NCI-H460 (cell line): ENCODE measurements around the gene SAMD11. TPM values are rescaled to one million over a fixed set of nuclear protein-coding genes. Genes with fewer than 3 reads are reported as not detected.

Source experiments
- DNase-seq: peaks from one replicate; pipeline ENCODE4 v3.0.0-alpha.2; 2016; ENCODE audit warnings: low read depth; ENCODE audit errors: extremely low read depth
- total RNA-seq: library from RNA; depleted of rRNA; stranded (reverse); fragments of >200 nt; shearing (Covaris generic); gene quantifications from 2 replicates; pipeline ENCODE4 v1.2.3, GENCODE V29; 2014

SAMD11 gene
- total RNA-seq, 1 experiment from 2014 or later = 1.4 TPM

GRCh38 chr1:929712-930632 is 6.2 kb downstream of the SAMD11 start:
- no peak for DNase-seq

GRCh38 chr1:930633-931138 is 7.0 kb downstream of the SAMD11 start:
- DNase-seq = no peak

DNA sequence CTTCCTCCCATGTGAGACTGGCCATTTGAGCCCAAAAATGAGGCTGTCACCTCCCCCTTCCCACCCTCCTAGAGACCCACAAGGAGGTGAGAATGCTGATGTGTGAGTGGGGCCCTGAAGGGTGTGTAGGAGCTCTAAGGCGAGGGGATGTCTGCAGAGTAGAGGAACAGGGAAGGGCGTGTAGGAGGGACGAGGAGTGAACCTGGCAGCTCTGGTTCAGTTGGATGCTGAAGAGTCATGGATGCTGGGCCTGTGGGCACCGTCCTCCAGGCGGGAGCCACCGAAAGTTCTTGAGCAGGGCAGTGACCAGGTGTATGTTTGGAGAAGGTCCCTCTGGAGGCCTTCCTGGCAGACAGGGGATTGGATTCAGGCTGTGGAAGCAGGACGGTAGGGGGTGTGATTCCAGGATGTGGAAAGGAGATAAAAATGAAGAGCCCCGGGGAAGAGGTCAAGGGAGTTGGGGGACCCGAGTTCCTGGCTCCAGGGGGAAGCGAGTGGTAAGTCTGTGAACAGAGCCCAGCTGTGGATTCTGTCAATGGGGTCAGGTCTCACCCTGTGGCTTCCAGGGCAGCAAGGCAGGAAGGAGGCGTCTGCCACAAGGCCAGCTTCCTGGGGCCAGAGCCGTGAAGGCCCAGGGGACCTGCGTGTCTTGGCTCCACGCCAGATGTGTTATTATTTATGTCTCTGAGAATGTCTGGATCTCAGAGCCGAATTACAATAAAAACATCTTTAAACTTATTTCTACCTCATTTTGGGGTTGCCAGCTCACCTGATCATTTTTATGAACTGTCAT is 7.9 kb downstream of the SAMD11 start:
- no peak for DNase-seq

DNA sequence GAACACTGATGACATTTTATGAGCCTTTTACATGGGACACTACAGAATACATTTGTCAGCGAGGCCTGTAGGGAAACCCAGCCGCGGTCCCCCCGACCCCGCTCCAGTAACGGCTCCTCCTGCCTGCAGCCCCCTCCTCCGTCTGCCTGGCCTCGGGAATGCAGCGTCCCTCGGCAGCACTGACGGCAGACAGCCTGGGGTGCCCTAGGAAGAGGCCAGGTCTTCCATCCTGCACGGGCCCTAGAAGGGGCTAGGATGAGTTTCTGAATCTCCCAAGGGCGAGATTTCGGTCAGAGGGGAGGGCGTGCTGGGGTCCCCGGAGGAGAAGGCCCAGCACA is 8.4 kb downstream of the SAMD11 start:
- no peak for DNase-seq

- no peak for DNase-seq
Observed at GRCh38 chr1:932776-933602, 9.3 kb downstream of the SAMD11 start.

DNA sequence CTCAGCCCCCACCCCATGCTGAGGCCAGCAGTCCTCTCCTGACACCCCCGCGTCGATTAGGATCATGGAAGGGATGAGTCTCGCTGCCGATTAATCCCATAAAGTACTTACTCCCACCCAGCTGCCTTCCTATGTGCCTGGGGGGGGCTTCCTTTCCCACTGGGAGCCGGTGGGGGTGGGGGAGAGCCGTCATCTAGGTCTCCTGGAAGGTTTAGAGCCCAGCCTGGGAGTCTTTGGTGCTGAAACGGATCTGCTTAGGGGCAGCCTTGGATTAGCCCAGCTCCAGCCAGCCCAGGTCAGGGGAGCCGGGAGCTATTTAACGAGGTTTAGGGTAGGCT is 9.8 kb downstream of the SAMD11 start:
- no peak for DNase-seq

DNA sequence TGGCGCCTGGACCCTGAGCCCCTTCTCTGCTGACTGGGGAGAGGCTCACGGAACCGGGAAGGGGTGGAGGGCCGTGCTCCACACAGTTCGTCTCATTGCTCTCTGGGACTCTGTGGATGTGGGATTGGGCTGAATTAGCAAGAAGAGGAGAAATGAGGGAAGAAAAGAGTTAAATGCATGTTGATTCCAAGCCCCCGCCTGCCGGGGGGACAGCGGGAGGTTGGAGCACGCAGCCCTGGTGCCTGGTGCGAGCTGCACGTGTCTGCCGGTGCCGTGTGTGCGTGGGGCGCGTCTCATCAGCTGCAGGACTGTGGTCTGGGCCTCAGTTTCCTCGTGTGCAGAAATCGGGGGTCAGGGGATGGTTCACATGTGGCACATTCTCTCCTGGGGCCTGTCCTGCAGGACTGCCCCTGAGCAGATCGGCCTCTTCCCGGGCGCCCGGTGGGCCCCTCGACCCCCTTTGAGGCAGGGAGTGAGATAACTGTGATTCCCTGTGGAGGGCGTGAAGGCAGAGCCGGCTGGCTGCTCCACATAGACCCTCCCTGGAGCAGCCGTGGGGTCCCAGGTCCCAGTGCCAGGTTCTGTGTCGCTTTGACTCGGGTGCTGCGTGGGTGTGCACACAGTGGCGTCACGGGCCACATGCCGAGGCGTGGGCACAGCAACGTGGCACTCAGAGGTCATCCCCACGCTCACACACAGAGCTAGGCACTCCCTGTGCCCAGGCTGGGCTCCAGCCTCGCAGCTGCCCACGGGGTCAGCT is 11.4 kb downstream of the SAMD11 start:
- DNase-seq = no peak

DNA sequence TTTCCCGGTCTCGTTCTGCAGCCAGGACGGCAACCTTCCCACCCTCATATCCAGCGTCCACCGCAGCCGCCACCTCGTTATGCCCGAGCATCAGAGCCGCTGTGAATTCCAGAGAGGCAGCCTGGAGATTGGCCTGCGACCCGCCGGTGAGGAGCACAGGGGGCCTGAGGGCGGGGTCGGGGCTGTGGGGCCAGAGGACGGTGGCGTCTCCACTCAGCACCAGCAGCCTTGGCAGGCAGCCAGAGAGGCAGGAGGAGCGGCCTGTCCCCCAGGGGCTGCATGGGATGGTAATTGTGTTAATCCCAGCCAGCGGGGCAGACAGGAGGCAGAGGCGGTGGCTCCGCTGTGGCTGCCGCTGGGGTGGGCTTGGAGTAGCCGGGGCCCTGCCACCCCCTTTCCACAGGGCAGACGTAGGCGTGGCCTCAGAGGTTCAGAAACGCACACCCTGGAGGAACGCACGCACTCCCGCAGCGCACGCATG is 12.1 kb downstream of the SAMD11 start:
- DNase-seq = no peak

- no peak for DNase-seq
Observed at GRCh38 chr1:936348-937264, 12.9 kb downstream of the SAMD11 start.

- DNase-seq = no peak
Observed at GRCh38 chr1:937521-937920, 13.8 kb downstream of the SAMD11 start.

DNA sequence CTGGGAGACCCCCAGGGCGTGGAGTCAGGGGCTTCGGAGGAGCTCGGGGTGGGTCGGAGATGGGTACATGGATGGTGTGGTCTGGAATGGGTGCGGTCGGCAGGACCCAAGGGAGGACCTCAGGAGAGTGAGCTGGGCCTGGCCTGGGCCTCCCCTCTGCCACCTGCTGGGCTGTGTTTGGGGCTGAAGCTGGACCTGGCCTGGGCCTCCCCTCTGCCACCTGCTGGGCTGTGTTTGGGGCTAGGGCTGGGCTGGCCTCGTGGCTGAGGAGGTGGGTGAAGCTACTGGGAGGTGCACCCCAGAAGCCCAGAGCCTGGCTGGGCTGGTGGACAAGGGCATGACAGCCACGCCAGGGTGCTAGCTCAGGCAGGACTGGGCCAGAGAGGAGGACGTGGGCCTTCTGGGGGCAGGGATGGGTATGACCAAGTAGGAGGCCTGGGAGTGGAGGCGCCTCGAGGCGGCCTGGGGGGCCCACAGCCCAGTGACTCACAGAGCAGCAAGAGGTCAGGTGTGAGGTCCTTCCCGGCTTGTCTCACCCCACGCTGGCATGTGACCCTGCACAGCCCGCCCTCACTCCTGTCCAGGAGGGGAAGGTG is 14.5 kb downstream of the SAMD11 start:
- DNase-seq = no peak

- no peak for DNase-seq
Observed at GRCh38 chr1:938711-939489, 15.2 kb downstream of the SAMD11 start.

DNA sequence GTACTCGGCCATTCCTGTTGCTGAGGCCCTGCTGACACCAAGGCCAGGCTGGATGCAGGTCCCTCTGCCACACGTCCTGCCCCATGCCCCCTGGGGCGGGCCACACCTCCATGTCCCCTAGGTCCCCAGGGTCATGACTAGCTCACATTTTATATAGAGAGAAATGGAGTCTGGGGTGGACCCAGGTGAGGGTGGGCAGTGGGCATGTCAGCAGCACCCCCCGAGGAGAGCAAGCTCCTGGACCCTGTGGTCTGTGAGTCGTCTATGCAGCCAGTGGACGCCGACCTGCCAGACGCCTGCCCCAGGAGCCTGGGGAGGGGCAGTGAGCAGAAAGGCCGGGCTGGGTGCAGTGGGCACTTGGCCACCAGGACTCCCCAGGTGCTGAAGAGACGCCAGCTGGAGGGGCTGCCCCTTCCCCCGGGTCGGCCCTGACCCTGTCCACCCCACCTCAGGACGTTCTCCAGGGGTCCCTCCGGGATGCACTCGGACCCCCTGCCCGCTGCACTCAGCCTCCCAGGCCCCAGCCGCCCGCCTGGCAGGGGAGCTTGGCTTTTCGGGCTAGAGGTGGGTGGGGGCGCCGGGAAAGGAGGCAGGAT is 15.9 kb downstream of the SAMD11 start:
- DNase-seq = no peak

GRCh38 chr1:940107-941014 is 16.6 kb downstream of the SAMD11 start:
- no peak for DNase-seq

- DNase-seq = no peak
Observed at GRCh38 chr1:941015-941587, 17.4 kb downstream of the SAMD11 start.
